HepG2 (cell line): Measurements from ENCODE around the gene OVAAL. TPM values are rescaled to one million over a fixed set of nuclear protein-coding genes. Genes with fewer than 3 reads are reported as not detected.

ENCODE experiments used
- KAT8 ChIP-seq: IDR thresholded peaks from 2 replicates; pipeline ENCODE4 v1.6.1; 2016; ENCODE audit warnings: missing genetic modification reagents, missing compliant biosample characterization
- ZNF251 ChIP-seq: sonication (generic); formaldehyde crosslinking; IDR thresholded peaks from 2 replicates; pipeline ENCODE4 v1.9.0; 2021; ENCODE audit warnings: mild to moderate bottlenecking, missing genetic modification reagents
- ZNF577 ChIP-seq: sonication (generic); formaldehyde crosslinking; IDR thresholded peaks from 2 replicates; pipeline ENCODE4 v1.4.0; 2020; ENCODE audit warnings: mild to moderate bottlenecking, low read depth, missing genetic modification reagents, borderline replicate concordance
- ZNF737 ChIP-seq: sonication (generic); formaldehyde crosslinking; IDR thresholded peaks from 2 replicates; pipeline ENCODE4 v1.5.0; 2020; ENCODE audit warnings: missing genetic modification reagents, mild to moderate bottlenecking, borderline replicate concordance
- polyA plus RNA-seq, 8 experiments: library from polyadenylated mRNA; depleted of rRNA in 3 of 8; stranded (reverse) in 7 of 8; unstranded in 1 of 8; fragments of >200 nt; fragmentation: Illumina TruSeq in 4 of 8; extraction: Trizol in 4 of 8; gene quantifications; 2 replicates each; pipeline versions ENCODE4 v1.2.1 to v1.2.3, GENCODE V29; 2011 to 2016; ENCODE audit warnings: low read depth in 4 of 8, missing spikeins in 1 of 8, mixed read lengths in 1 of 8; ENCODE audit not compliant: insufficient read depth in 1 of 8
- total RNA-seq, 5 experiments: library from RNA; depleted of rRNA; stranded (reverse); fragments of >200 nt; fragmentation: Illumina TruSeq; extraction: Trizol; gene quantifications; 2 replicates each; pipeline ENCODE4 v1.2.3, GENCODE V29; 2016; ENCODE audit warnings: low read depth in 1 of 5
- TF ChIP-seq, protein P1 (sequence below): conservative IDR thresholded peaks from 2 replicates; pipeline ENCODE4 v1.6.1; 2018; ENCODE audit warnings: missing genetic modification reagents
- TF ChIP-seq, protein P2 (sequence below): sonication (generic); formaldehyde crosslinking; IDR thresholded peaks from 2 replicates; pipeline ENCODE4 v1.8.1; 2023; ENCODE audit warnings: mild to moderate bottlenecking, missing genetic modification reagents
- TF ChIP-seq, protein P3 (sequence below), 2 experiments: sonication (generic) in 1 of 2; formaldehyde crosslinking in 1 of 2; IDR thresholded peaks; 2 replicates each; pipeline versions ENCODE4 v1.4.0 to v1.6.1; 2018 to 2020; ENCODE audit warnings: missing genetic modification reagents in 2 of 2, borderline replicate concordance in 1 of 2, low read depth in 1 of 2, mild to moderate bottlenecking in 1 of 2, missing biosample characterization in 1 of 2
- TF ChIP-seq, protein P4 (sequence below): sonication (generic); formaldehyde crosslinking; IDR thresholded peaks from 2 replicates; pipeline ENCODE4 v1.8.1; 2023; ENCODE audit warnings: missing genetic modification reagents, inconsistent platforms, borderline replicate concordance
- TF ChIP-seq, protein P5 (sequence below): sonication (generic); formaldehyde crosslinking; IDR thresholded peaks from 2 replicates; pipeline ENCODE4 v1.9.0; 2022; ENCODE audit warnings: missing genetic modification reagents, mild to moderate bottlenecking, borderline replicate concordance
- TF ChIP-seq, protein P6 (sequence below): sonication (generic); formaldehyde crosslinking; IDR thresholded peaks from 2 replicates; pipeline ENCODE4; 2020; ENCODE audit warnings: missing genetic modification reagents, mild to moderate bottlenecking, borderline replicate concordance

Gene OVAAL
- total and polyA plus RNA-seq, 2 of the 13 experiments (the other 11 are each of a cell fraction or from before 2014, with no cell fraction given), result 0.04 TPM; not detected in 1

DNA sequence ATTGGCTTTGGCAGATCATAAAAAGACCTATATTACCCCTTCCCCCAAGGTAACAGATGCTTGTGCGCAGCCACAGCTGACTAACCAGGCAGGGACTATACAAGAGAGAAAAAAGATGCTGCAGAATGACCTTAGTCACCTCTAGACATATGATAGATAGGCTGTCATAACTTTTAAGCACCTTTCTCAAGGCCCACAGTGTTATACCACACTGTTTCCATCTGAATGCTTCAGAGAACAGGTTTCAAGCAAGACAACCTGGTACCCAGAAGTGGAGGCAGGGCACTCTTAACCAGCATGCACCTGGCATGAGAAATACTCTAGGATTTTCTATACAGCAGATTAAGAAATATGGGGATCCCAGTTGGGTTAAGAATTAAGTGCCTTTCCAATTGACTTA, 12.8 kb upstream of the OVAAL start (continued):
- TF ChIP-seq, protein P1, sequence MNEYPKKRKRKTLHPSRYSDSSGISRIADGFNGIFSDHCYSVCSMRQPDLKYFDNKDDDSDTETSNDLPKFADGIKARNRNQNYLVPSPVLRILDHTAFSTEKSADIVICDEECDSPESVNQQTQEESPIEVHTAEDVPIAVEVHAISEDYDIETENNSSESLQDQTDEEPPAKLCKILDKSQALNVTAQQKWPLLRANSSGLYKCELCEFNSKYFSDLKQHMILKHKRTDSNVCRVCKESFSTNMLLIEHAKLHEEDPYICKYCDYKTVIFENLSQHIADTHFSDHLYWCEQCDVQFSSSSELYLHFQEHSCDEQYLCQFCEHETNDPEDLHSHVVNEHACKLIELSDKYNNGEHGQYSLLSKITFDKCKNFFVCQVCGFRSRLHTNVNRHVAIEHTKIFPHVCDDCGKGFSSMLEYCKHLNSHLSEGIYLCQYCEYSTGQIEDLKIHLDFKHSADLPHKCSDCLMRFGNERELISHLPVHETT, result no peak
- TF ChIP-seq, protein P2, sequence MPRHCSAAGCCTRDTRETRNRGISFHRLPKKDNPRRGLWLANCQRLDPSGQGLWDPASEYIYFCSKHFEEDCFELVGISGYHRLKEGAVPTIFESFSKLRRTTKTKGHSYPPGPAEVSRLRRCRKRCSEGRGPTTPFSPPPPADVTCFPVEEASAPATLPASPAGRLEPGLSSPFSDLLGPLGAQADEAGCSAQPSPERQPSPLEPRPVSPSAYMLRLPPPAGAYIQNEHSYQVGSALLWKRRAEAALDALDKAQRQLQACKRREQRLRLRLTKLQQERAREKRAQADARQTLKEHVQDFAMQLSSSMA (CRISPR knock-in tag), result no peak
- TF ChIP-seq, protein P3, sequence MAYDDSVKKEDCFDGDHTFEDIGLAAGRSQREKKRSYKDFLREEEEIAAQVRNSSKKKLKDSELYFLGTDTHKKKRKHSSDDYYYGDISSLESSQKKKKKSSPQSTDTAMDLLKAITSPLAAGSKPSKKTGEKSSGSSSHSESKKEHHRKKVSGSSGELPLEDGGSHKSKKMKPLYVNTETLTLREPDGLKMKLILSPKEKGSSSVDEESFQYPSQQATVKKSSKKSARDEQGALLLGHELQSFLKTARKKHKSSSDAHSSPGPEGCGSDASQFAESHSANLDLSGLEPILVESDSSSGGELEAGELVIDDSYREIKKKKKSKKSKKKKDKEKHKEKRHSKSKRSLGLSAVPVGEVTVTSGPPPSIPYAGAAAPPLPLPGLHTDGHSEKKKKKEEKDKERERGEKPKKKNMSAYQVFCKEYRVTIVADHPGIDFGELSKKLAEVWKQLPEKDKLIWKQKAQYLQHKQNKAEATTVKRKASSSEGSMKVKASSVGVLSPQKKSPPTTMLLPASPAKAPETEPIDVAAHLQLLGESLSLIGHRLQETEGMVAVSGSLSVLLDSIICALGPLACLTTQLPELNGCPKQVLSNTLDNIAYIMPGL (CRISPR knock-in tag; IDR thresholded peaks at IDR 0.05; ENCODE audit: borderline replicate concordance in 1 of 2, low read depth in 1 of 2), result no peak
- TF ChIP-seq, protein P4, sequence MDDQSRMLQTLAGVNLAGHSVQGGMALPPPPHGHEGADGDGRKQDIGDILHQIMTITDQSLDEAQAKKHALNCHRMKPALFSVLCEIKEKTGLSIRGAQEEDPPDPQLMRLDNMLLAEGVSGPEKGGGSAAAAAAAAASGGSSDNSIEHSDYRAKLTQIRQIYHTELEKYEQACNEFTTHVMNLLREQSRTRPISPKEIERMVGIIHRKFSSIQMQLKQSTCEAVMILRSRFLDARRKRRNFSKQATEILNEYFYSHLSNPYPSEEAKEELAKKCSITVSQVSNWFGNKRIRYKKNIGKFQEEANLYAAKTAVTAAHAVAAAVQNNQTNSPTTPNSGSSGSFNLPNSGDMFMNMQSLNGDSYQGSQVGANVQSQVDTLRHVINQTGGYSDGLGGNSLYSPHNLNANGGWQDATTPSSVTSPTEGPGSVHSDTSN (CRISPR knock-in tag), result no peak
- TF ChIP-seq ZNF251 (CRISPR knock-in tag) (no peak), KAT8 (no peak), ZNF737 (CRISPR knock-in tag) (no peak), ZNF577 (CRISPR knock-in tag) (no peak)
- TF ChIP-seq, protein P5, sequence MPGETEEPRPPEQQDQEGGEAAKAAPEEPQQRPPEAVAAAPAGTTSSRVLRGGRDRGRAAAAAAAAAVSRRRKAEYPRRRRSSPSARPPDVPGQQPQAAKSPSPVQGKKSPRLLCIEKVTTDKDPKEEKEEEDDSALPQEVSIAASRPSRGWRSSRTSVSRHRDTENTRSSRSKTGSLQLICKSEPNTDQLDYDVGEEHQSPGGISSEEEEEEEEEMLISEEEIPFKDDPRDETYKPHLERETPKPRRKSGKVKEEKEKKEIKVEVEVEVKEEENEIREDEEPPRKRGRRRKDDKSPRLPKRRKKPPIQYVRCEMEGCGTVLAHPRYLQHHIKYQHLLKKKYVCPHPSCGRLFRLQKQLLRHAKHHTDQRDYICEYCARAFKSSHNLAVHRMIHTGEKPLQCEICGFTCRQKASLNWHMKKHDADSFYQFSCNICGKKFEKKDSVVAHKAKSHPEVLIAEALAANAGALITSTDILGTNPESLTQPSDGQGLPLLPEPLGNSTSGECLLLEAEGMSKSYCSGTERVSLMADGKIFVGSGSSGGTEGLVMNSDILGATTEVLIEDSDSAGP (CRISPR knock-in tag), result no peak
- TF ChIP-seq, protein P6, sequence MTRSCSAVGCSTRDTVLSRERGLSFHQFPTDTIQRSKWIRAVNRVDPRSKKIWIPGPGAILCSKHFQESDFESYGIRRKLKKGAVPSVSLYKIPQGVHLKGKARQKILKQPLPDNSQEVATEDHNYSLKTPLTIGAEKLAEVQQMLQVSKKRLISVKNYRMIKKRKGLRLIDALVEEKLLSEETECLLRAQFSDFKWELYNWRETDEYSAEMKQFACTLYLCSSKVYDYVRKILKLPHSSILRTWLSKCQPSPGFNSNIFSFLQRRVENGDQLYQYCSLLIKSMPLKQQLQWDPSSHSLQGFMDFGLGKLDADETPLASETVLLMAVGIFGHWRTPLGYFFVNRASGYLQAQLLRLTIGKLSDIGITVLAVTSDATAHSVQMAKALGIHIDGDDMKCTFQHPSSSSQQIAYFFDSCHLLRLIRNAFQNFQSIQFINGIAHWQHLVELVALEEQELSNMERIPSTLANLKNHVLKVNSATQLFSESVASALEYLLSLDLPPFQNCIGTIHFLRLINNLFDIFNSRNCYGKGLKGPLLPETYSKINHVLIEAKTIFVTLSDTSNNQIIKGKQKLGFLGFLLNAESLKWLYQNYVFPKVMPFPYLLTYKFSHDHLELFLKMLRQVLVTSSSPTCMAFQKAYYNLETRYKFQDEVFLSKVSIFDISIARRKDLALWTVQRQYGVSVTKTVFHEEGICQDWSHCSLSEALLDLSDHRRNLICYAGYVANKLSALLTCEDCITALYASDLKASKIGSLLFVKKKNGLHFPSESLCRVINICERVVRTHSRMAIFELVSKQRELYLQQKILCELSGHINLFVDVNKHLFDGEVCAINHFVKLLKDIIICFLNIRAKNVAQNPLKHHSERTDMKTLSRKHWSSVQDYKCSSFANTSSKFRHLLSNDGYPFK (CRISPR knock-in tag), result no peak
